HG02571 (cell line): Measurements from ENCODE around the gene PCGF3.
"Not testable (repeated sequence)": the region's sequence is repeated elsewhere in the genome, so short reads cannot be mapped to it uniquely, and the experiment has no call there.

Experiments
- ATAC-seq: cut with Tn5 transposase; IDR thresholded peaks from one replicate; pipeline ENCODE4 v1.9.1; 2021; ENCODE audit warnings: mild to moderate bottlenecking, moderate library complexity; ENCODE audit not compliant: unreplicated experiment

Gene PCGF3

GRCh38 chr4:777520-778262, 72.1 kb downstream of the PCGF3 start:
- ATAC-seq: no peak

GRCh38 chr4:779555-779954, 73.9 kb downstream of the PCGF3 start:
- ATAC-seq: no peak

- not testable (repeated sequence) for ATAC-seq
Measured at GRCh38 chr4:780255-780654, 74.6 kb downstream of the PCGF3 start.

GRCh38 chr4:780716-781492, 75.3 kb downstream of the PCGF3 start:
- ATAC-seq: peak; percentile 3

DNA sequence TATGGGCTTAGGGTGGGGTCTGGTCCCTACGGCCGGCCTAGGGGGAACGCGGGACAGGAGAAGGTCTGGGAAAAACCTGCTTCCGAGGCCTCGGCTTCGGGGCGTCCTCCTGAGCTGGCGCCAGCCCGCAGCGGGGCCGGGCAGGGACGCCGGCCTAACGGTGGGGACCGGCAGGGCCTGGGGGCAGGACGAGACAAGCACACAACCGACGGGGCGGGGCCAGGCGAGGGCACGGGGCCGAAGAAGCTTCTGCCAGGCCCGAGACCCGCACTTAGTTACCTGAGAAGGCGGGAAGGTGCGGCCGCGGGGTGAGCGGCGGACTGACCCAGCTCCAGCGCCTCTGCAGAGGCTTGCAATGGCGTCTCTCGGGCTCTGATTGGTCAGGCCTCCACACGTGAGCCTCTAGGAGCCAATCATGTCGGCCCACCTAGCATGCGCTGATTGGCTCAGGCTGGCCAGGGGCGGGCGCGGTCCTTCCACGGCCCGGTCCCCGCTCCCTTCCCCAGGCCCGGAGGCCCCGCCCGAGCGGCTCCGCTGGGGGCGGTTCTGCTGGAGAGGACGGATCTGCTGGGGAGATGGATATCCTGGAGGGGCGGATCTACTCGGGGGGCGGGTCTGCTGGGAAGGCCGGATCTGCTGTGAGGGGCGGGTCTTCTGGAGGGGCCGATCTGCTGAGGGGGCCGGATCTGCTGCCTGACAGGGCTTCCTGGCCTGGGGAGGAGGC, 76.0 kb downstream of the PCGF3 start:
- peak; percentile 90 for ATAC-seq

GRCh38 chr4:784401-785331, 79.0 kb downstream of the PCGF3 start:
- no peak for ATAC-seq

GRCh38 chr4:785332-786073, 79.9 kb downstream of the PCGF3 start:
- ATAC-seq: no peak

DNA sequence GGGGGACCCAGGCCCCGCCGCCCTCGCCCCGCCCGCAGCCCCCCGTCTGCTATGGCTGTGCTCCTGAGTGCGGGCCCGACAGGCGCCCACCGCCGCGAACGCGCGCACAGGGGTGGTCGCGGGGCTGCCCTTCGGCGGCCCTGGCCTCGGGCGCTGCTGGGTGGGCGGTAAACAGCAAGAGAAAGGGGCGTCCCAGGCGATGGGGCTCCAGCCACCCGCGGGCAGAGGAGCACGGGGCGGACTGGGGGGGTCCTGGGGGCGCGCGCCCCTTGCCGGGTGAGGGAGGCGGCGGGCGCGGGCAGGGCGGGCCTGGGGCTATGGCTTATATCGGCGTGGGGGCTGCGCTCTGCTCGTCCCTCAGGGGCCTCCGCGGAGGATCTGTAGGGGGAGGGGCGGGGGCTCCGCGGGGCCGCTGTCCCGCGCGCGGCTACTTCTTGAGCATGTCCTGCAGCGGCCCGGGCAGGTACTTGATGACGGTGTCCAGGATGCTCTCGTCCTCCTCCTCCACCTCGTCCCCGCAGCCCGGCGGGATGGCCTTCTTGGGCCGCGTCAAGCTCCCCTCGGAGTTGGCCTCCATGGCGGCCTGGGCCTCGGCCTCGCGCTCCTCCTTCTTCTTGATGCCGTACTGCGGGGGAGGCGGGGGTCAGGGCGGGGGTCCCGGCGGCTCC, 80.6 kb downstream of the PCGF3 start:
- ATAC-seq: no peak

- no peak for ATAC-seq
Measured at GRCh38 chr4:786861-787300, 81.2 kb downstream of the PCGF3 start.

DNA sequence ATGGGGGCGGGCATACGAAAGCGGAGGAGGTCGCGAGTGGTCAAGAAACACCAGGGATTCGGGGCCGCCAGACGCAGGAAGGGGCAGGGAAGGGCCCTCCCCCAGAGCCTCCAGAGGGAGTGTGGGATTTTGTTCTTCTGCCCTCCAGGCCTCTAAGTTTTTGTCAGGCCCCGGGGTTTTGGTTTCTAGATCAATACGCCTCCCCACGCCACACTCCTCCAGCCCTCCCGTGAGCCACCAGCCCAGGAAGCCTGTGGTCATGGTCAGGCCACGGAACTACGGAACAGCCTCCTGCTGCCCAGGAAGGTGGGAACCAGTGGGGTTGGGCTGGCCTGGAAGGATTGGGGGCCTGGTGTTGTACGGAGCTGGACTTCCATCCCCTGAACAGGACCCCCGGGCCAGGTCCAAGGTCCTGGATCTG, 81.9 kb downstream of the PCGF3 start:
- no peak for ATAC-seq

DNA sequence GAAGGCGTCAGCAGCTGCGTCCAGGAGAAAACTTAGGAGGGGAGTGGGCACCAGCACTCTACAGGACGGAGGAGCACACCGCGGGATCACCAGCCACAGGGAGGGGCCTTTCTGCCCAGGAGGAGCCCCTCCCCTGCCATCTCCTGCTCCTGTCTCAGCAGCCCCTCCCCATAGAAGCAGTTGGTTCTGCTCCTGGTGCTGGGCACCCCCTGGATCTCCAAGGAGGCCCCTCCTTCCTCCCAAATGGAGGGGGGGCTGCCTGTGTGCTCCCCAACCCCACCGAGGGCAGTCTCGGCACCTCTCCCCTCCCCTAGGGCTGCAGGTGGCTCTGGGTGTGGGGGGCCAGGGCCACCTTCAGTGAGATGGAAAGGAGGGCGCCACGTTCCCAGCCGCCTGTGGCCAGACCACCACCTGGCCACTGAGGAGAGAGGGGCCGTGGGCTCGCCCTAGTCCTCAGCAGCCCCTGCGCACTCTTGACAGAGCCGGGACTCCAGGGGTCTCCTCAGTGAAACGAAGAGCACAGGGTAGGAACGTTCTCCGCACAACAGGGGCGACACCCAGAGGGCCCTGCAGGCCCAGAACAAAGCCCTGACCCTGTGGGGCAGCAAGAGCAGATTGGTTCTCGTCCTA, 82.5 kb downstream of the PCGF3 start:
- ATAC-seq: no peak

GRCh38 chr4:788636-789297, 83.1 kb downstream of the PCGF3 start:
- ATAC-seq: no peak

- no peak for ATAC-seq
Measured at GRCh38 chr4:789571-790465, 84.2 kb downstream of the PCGF3 start.

DNA sequence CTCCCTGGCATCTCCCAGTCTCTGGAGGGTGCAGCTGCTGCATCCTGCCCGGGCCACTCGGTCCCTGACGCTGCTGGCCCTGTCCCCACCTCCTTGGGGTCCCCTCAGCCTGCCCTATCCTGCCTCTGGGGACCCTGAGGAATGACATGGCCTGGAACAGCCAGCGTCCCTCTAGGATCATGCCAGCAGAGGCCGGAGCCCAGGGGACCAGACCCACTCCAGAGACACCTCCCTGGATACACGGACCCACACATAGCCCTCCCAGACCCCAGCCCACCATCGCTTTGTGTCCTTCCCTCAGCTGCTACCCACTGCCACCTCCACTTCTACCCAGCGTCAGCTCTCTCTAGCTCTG, 84.8 kb downstream of the PCGF3 start:
- ATAC-seq: no peak

- no peak for ATAC-seq
Measured at GRCh38 chr4:791252-791897, 85.7 kb downstream of the PCGF3 start.

DNA sequence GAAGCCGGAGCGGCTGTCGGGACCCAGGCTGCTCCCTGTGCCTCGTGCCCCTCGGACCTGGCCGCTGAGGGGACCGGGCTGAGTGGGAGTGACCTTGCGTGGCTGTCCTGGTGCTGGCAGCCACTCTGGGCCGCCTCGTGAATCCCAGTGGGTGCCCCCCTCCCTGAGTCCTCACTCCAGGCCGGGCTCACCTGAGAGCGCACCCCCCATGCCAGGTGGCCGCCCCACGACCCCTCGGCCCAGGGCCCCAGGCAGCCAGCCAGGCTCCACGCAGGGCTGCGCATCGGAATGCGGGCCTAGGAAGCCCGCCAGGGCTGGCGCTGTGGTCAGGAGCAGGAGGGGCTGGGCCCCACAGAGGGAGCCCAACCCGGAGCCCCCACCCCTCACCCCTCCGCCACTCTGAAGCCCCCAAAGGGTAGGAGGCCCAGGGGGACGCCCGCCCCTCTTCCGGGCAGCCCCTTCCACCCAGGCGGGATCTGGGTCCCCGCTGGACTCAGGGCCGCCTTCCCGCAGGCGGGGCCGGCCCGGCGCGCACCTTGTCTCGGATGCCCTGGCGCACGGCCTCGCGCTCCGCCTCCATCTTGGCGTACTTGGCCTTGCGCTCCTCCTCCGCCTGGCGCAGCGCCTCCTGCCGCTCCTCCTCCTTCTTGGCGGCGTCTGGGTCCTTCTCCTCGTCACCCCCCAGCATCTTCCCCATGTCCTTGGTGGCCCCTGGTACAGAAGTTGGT, 86.4 kb downstream of the PCGF3 start:
- no peak for ATAC-seq
